Measurements from ENCODE around the gene NR2F6.
A peak's percentile ranks its signal among the peaks of the same experiment; 100 is the strongest.
"Not testable (repeated sequence)": the region's sequence is repeated elsewhere in the genome, so short reads cannot be mapped to it uniquely, and the experiment has no call there.

The NR2F6 gene

GRCh38 chr19:17275441-17276175 is 29.9 kb upstream of the NR2F6 start:
- peak; percentile 1 for TF ChIP-seq POLR2A (IDR thresholded peaks at IDR 0.05; ENCODE audit: low read length)
- no peak for TF ChIP-seq GATA1 (IDR thresholded peaks at IDR 0.05; ENCODE audit: low read depth, low read length)
- no peak for DNase-seq

- DNase-seq = not testable (repeated sequence)
Observed at GRCh38 chr19:17274892-17275291, 29.2 kb upstream of the NR2F6 start.

- DNase-seq = no peak
- TF ChIP-seq GATA1 (IDR thresholded peaks at IDR 0.05; ENCODE audit: low read depth, low read length) = no peak
- TF ChIP-seq POLR2A (IDR thresholded peaks at IDR 0.05; ENCODE audit: low read length) = no peak
Observed at GRCh38 chr19:17268754-17269153, 23.0 kb upstream of the NR2F6 start.

- TF ChIP-seq POLR2A (IDR thresholded peaks at IDR 0.05; ENCODE audit: low read length) (peak; percentile 87), GATA1 (IDR thresholded peaks at IDR 0.05; ENCODE audit: low read depth, low read length) (no peak)
- DNase-seq = peak; percentile 98 to 99
Observed at GRCh38 chr19:17266975-17267788, 21.5 kb upstream of the NR2F6 start, which contains the start of gene BABAM1. Gene BABAM1 (plus strand): TSS chr19:17267443. CDS start chr19:17268807, 1,364 bp downstream.

GRCh38 chr19:17266589-17266974 is 20.9 kb upstream of the NR2F6 start:
- no peak for TF ChIP-seq POLR2A (IDR thresholded peaks at IDR 0.05; ENCODE audit: low read length)
- no peak for TF ChIP-seq GATA1 (IDR thresholded peaks at IDR 0.05; ENCODE audit: low read depth, low read length)

GRCh38 chr19:17266026-17266425 is 20.3 kb upstream of the NR2F6 start:
- TF ChIP-seq POLR2A (IDR thresholded peaks at IDR 0.05; ENCODE audit: low read length) (no peak), GATA1 (IDR thresholded peaks at IDR 0.05; ENCODE audit: low read depth, low read length) (no peak)
- no peak for DNase-seq

More at GRCh38 chr19:17266589-17266974, 20.9 kb upstream of the NR2F6 start:
- DNase-seq = no peak

GRCh38 chr19:17264641-17264979 is 18.9 kb upstream of the NR2F6 start, which contains the start of gene USHBP1:
Gene USHBP1 (minus strand): TSS chr19:17264745. CDS start chr19:17264299, 446 bp downstream.
- TF ChIP-seq GATA1 (IDR thresholded peaks at IDR 0.05; ENCODE audit: low read depth, low read length) (no peak), POLR2A (IDR thresholded peaks at IDR 0.05; ENCODE audit: low read length) (no peak)
- no peak for DNase-seq

GRCh38 chr19:17263712-17264640 is 18.3 kb upstream of the NR2F6 start:
- DNase-seq = no peak
- no peak for TF ChIP-seq GATA1 (IDR thresholded peaks at IDR 0.05; ENCODE audit: low read depth, low read length)
- no peak for TF ChIP-seq POLR2A (IDR thresholded peaks at IDR 0.05; ENCODE audit: low read length)

GRCh38 chr19:17262557-17262956 is 16.8 kb upstream of the NR2F6 start:
- DNase-seq = no peak
- TF ChIP-seq GATA1 (IDR thresholded peaks at IDR 0.05; ENCODE audit: low read depth, low read length) (no peak), POLR2A (IDR thresholded peaks at IDR 0.05; ENCODE audit: low read length) (no peak)

GRCh38 chr19:17260842-17261325 is 15.2 kb upstream of the NR2F6 start:
- TF ChIP-seq GATA1 (IDR thresholded peaks at IDR 0.05; ENCODE audit: low read depth, low read length) (no peak), POLR2A (IDR thresholded peaks at IDR 0.05; ENCODE audit: low read length) (no peak)
- peak; percentile 90 to 95 for DNase-seq

- no peak for DNase-seq
- TF ChIP-seq GATA1 (IDR thresholded peaks at IDR 0.05; ENCODE audit: low read depth, low read length) (no peak), POLR2A (IDR thresholded peaks at IDR 0.05; ENCODE audit: low read length) (no peak)
Observed at GRCh38 chr19:17259934-17260333, 14.2 kb upstream of the NR2F6 start.

- no peak for DNase-seq
- TF ChIP-seq POLR2A (IDR thresholded peaks at IDR 0.05; ENCODE audit: low read length) (no peak), GATA1 (IDR thresholded peaks at IDR 0.05; ENCODE audit: low read depth, low read length) (no peak)
Observed at GRCh38 chr19:17259118-17259780, 13.5 kb upstream of the NR2F6 start.

- TF ChIP-seq GATA1 (IDR thresholded peaks at IDR 0.05; ENCODE audit: low read depth, low read length) (no peak), POLR2A (IDR thresholded peaks at IDR 0.05; ENCODE audit: low read length) (no peak)
- DNase-seq = no peak
Observed at GRCh38 chr19:17256130-17256529, 10.4 kb upstream of the NR2F6 start.
